Eye (tissue), 1 donor: ENCODE data around the gene FLT1.

Source experiments
- DNase-seq: peaks from one replicate; pipeline ENCODE4 v3.0.0-alpha.2; 2015

FLT1 gene

GRCh38 chr13:28376604-28377003 is 118.3 kb downstream of the FLT1 start:
- no peak for DNase-seq

GRCh38 chr13:28375250-28375930 is 119.5 kb downstream of the FLT1 start:
- DNase-seq: peak; percentile 48

GRCh38 chr13:28373810-28374209 is 121.1 kb downstream of the FLT1 start:
- DNase-seq: no peak

GRCh38 chr13:28370448-28370847 is 124.5 kb downstream of the FLT1 start:
- no peak for DNase-seq

- no peak for DNase-seq
Measured at GRCh38 chr13:28358708-28359107, 136.2 kb downstream of the FLT1 start.

- no peak for DNase-seq
Measured at GRCh38 chr13:28357911-28358433, 137.0 kb downstream of the FLT1 start.

- DNase-seq: no peak
Measured at GRCh38 chr13:28357247-28357825, 137.6 kb downstream of the FLT1 start.

GRCh38 chr13:28356561-28357021 is 138.3 kb downstream of the FLT1 start:
- no peak for DNase-seq

GRCh38 chr13:28355822-28356371 is 139.0 kb downstream of the FLT1 start:
- DNase-seq: no peak

- DNase-seq: no peak
Measured at GRCh38 chr13:28355046-28355821, 139.7 kb downstream of the FLT1 start.

GRCh38 chr13:28353679-28354078 is 141.2 kb downstream of the FLT1 start:
- no peak for DNase-seq

GRCh38 chr13:28349907-28350654 is 144.8 kb downstream of the FLT1 start:
- DNase-seq: no peak

- DNase-seq: no peak
Measured at GRCh38 chr13:28349371-28349770, 145.6 kb downstream of the FLT1 start.

- no peak for DNase-seq
Measured at GRCh38 chr13:28347456-28348371, 147.2 kb downstream of the FLT1 start.

- DNase-seq: no peak
Measured at GRCh38 chr13:28346154-28346553, 148.8 kb downstream of the FLT1 start.

GRCh38 chr13:28344163-28344562 is 150.8 kb downstream of the FLT1 start:
- no peak for DNase-seq

- DNase-seq: no peak
Measured at GRCh38 chr13:28342251-28342650, 152.7 kb downstream of the FLT1 start.

GRCh38 chr13:28340272-28340793 is 154.6 kb downstream of the FLT1 start:
- DNase-seq: no peak

GRCh38 chr13:28339419-28339818 is 155.5 kb downstream of the FLT1 start:
- no peak for DNase-seq

GRCh38 chr13:28338742-28339141 is 156.2 kb downstream of the FLT1 start:
- no peak for DNase-seq

- DNase-seq: no peak
Measured at GRCh38 chr13:28338006-28338574, 156.8 kb downstream of the FLT1 start.
